Prostate gland (tissue), 2 donors: ENCODE data around the gene HIPK3. TPM values are rescaled to one million over a fixed set of nuclear protein-coding genes. Genes with fewer than 3 reads are reported as not detected.
A peak's percentile ranks its signal among the peaks of the same experiment; 100 is the strongest.

Source experiments
- DNase-seq: peaks from one replicate; pipeline ENCODE4 v3.0.0-alpha.2; 2019; ENCODE audit warnings: low spot score
- H3K27ac ChIP-seq, 2 donors: fragments of 200-600 bp; sonication (generic); 2 replicates each; pipeline ENCODE4 v1.5.1; 2017 to 2019
- H3K27me3 ChIP-seq: fragments of 200-600 bp; sonication (generic); replicated peaks from 2 replicates; pipeline ENCODE4 v1.5.1; 2019; ENCODE audit not compliant: insufficient read depth
- H3K36me3 ChIP-seq, 2 donors: fragments of 200-600 bp; sonication (generic); 1 replicate in 1 of 2; 2 replicates in 1 of 2; pipeline versions ENCODE4 v1.5.1 to v1.8.1; 2017 to 2019
- H3K4me1 ChIP-seq: fragments of 200-600 bp; sonication (generic); replicated peaks from 2 replicates; pipeline ENCODE4 v1.5.1; 2019
- H3K4me3 ChIP-seq, 2 donors: fragments of 200-600 bp; sonication (generic); 2 replicates each; pipeline ENCODE4 v1.5.1; 2017 to 2019
- H3K9me3 ChIP-seq: fragments of 200-600 bp; sonication (generic); 2 replicates; pipeline ENCODE4 v1.5.1; 2017
- CTCF ChIP-seq, 4 experiments: fragments of 200-600 bp in 2 of 4; fragments of 450-650 bp in 2 of 4; sonication (generic) in 2 of 4; IDR thresholded peaks; 1 replicate in 3 of 4; 2 replicates in 1 of 4; pipeline ENCODE4 v1.5.1; 2016 to 2019; ENCODE audit warnings: antibody characterized with exemption in 4 of 4, mild to moderate bottlenecking in 2 of 4, moderate library complexity in 2 of 4
- POLR2A ChIP-seq: fragments of 450-650 bp; IDR thresholded peaks from one replicate; pipeline ENCODE4 v1.6.1; 2016; ENCODE audit warnings: antibody characterized with exemption, mild to moderate bottlenecking
- POLR2AphosphoS5 ChIP-seq: sonication (generic); formaldehyde crosslinking; IDR thresholded peaks from one replicate; pipeline ENCODE4 v1.6.1; 2017; ENCODE audit warnings: antibody characterized with exemption
- WGBS: methylation state at CpG from one replicate; pipeline ENCODE4 v1.1.5; 2018; 5-methylcytosine and 5-hydroxymethylcytosine counted together
- intact Hi-C: fragments of 100-400 bp; cut with DNase I; formaldehyde crosslinking; loops from one replicate; pipeline ENCODE4 v1.14.2; 2022
- total RNA-seq, 2 donors: library from RNA; depleted of rRNA; stranded (reverse); fragments of >200 nt; gene quantifications; one replicate each; pipeline ENCODE4 v1.1.0, GENCODE V29; 2016

HIPK3 gene
- total RNA-seq, 2 donors from 2014 or later = 90.4 to 97.2 TPM

- H3K4me1 ChIP-seq = no peaks in the 10 kb centered on the region
- no peak for DNase-seq
These were observed 33.1 kb downstream of the HIPK3 start for GRCh38 chr11:33290319-33290718.

GRCh38 chr11:33291004-33291777, 34.0 kb downstream of the HIPK3 start:
- intact Hi-C loops = no loop called here
- TF ChIP-seq CTCF (IDR thresholded peaks at IDR 0.05) = no peak
- TF ChIP-seq POLR2A = no peak
- TF ChIP-seq POLR2AphosphoS5 = peak; percentile 14
- DNase-seq = no peak
- Histone ChIP-seq H3K4me1 (no peaks in the 10 kb centered on the region), H3K27ac (no peak overlapping the region), H3K4me3 (no peak overlapping the region), H3K9me3 (no peaks in the 10 kb centered on the region), H3K36me3 (no peaks in the 10 kb centered on the region), H3K27me3 (no peaks in the 10 kb centered on the region)
- WGBS = 48% methylated on average over 6 of the region's 6 CpGs

More at GRCh38 chr11:33290319-33290718, 33.1 kb downstream of the HIPK3 start:
- intact Hi-C loops = no loop called here
- no peak overlapping the region for H3K4me3 ChIP-seq
- H3K27ac ChIP-seq = no peak overlapping the region
- no peaks in the 10 kb centered on the region for H3K27me3 ChIP-seq
- no peaks in the 10 kb centered on the region for H3K9me3 ChIP-seq
- WGBS = 83% methylated on average over 1 of the region's 1 CpG
- no peak for TF ChIP-seq CTCF (IDR thresholded peaks at IDR 0.05)
- TF ChIP-seq POLR2A = no peak
- TF ChIP-seq POLR2AphosphoS5 = no peak
- no peaks in the 10 kb centered on the region for H3K36me3 ChIP-seq

- DNase-seq = no peak
- Histone ChIP-seq H3K27me3 (no peaks in the 10 kb centered on the region), H3K9me3 (no peaks in the 10 kb centered on the region), H3K4me1 (no peaks in the 10 kb centered on the region), H3K27ac (no peak overlapping the region), H3K36me3 (no peaks in the 10 kb centered on the region), H3K4me3 (no peak overlapping the region)
- intact Hi-C loops = no loop called here
- whole genome bisulfite sequencing = 80% methylated on average over 2 of the region's 2 CpGs
- TF ChIP-seq POLR2A (no peak), CTCF (IDR thresholded peaks at IDR 0.05) (no peak), POLR2AphosphoS5 (no peak)
These were observed 35.1 kb downstream of the HIPK3 start for GRCh38 chr11:33292311-33292710.

- intact Hi-C loops = no loop called here
- no peak overlapping the region for H3K27ac ChIP-seq
- TF ChIP-seq CTCF (IDR thresholded peaks at IDR 0.05) = no peak
- TF ChIP-seq POLR2AphosphoS5 = no peak
- no peak for TF ChIP-seq POLR2A
These were observed 37.0 kb downstream of the HIPK3 start for GRCh38 chr11:33294224-33294623.

GRCh38 chr11:33294797-33295196, 37.6 kb downstream of the HIPK3 start:
- Histone ChIP-seq H3K4me3 (no peak overlapping the region), H3K9me3 (no peaks in the 10 kb centered on the region), H3K27ac (no peak overlapping the region), H3K27me3 (no peaks in the 10 kb centered on the region), H3K36me3 (no peaks in the 10 kb centered on the region), H3K4me1 (no peaks in the 10 kb centered on the region)
- no peak for DNase-seq
- intact Hi-C loops = no loop called here
- TF ChIP-seq CTCF (IDR thresholded peaks at IDR 0.05) (no peak), POLR2AphosphoS5 (no peak), POLR2A (no peak)
- 81% methylated on average over 8 of the region's 8 CpGs for WGBS

More at GRCh38 chr11:33294224-33294623, 37.0 kb downstream of the HIPK3 start:
- WGBS = 86% methylated on average over 4 of the region's 4 CpGs
- DNase-seq = no peak
- Histone ChIP-seq H3K9me3 (no peaks in the 10 kb centered on the region), H3K27me3 (no peaks in the 10 kb centered on the region), H3K4me1 (no peaks in the 10 kb centered on the region), H3K36me3 (no peaks in the 10 kb centered on the region), H3K4me3 (no peak overlapping the region)
